Astrocyte of the cerebellum (primary cell): ENCODE results near the gene ANLN.
A peak's percentile ranks its signal among the peaks of the same experiment; 100 is the strongest.

ENCODE experiments used
- DNase-seq: peaks from one replicate; pipeline ENCODE4 v3.0.0-alpha.2; 2011; ENCODE audit warnings: low read depth
- H3K4me3 ChIP-seq: 2 replicates; pipeline ENCODE4 v1.5.1; 2011; ENCODE audit warnings: mild to moderate bottlenecking, low read depth, low read length, moderate library complexity
- CTCF ChIP-seq: IDR thresholded peaks from 2 replicates; pipeline ENCODE4 v1.5.1; 2012; ENCODE audit warnings: low read length, low read depth, moderate library complexity, mild to moderate bottlenecking; ENCODE audit errors: missing control alignments
- in situ Hi-C: cut with HindIII; loops from 2 replicates; pipeline ENCODE4 v1.10.0; 2017; ENCODE audit warnings: low sequenced_read_pairs

Gene ANLN

GRCh38 chr7:36400036-36400435 is 10.4 kb downstream of the ANLN start:
- in situ Hi-C loops = no loop called here
- no peak for TF ChIP-seq CTCF
- H3K4me3 ChIP-seq = no peak overlapping the region
- DNase-seq = no peak

- DNase-seq = peak; percentile 45
- no peak for TF ChIP-seq CTCF
- no peak overlapping the region for H3K4me3 ChIP-seq
- in situ Hi-C loops = no loop called here
Observed at GRCh38 chr7:36400606-36401005, 10.9 kb downstream of the ANLN start.

- no peak for DNase-seq
- no peak for TF ChIP-seq CTCF
- no peak overlapping the region for H3K4me3 ChIP-seq
- in situ Hi-C loops = no loop called here
Observed at GRCh38 chr7:36403452-36403851, 13.8 kb downstream of the ANLN start.

GRCh38 chr7:36404639-36405408 is 15.2 kb downstream of the ANLN start:
- TF ChIP-seq CTCF = no peak
- no peak for DNase-seq
- in situ Hi-C loops = no loop called here
- H3K4me3 ChIP-seq = no peak overlapping the region

GRCh38 chr7:36405409-36405803 is 15.7 kb downstream of the ANLN start:
- no peak for TF ChIP-seq CTCF
- no peak for DNase-seq
- H3K4me3 ChIP-seq = no peak overlapping the region
- in situ Hi-C loops = no loop called here

- TF ChIP-seq CTCF = no peak
- peak overlapping the region; percentile 23 for H3K4me3 ChIP-seq
- in situ Hi-C loops = no loop called here
- no peak for DNase-seq
Observed at GRCh38 chr7:36406156-36406555, 16.5 kb downstream of the ANLN start.
